Neuronal stem cell (in vitro differentiated cells): ENCODE measurements around the gene CPXM2.

ENCODE experiments used
- DNase-seq: peaks from one replicate; pipeline ENCODE4 v3.0.0-alpha.2; 2013; ENCODE audit warnings: low spot score
- H2AFZ ChIP-seq: one replicate; pipeline ENCODE4 v1.6.1; 2013; ENCODE audit warnings: mild to moderate bottlenecking, low read length, inconsistent platforms
- H2AK5ac ChIP-seq: 2 replicates; pipeline ENCODE4 v1.6.1; 2013; ENCODE audit warnings: low read depth, mild to moderate bottlenecking, inconsistent platforms, low read length, moderate library complexity, mixed read lengths
- H2BK120ac ChIP-seq: 2 replicates; pipeline ENCODE4 v1.6.1; 2013; ENCODE audit warnings: low read depth, mild to moderate bottlenecking, inconsistent platforms, low read length, moderate library complexity, mixed read lengths
- H2BK12ac ChIP-seq: one replicate; pipeline ENCODE4 v1.6.1; 2013; ENCODE audit warnings: low read length, inconsistent platforms
- H2BK15ac ChIP-seq: 2 replicates; pipeline ENCODE4 v1.6.1; 2013; ENCODE audit warnings: mild to moderate bottlenecking, low read length, inconsistent platforms, mixed read lengths
- H2BK5ac ChIP-seq: one replicate; pipeline ENCODE4 v1.6.1; 2013; ENCODE audit warnings: inconsistent platforms, mild to moderate bottlenecking, low read length, moderate library complexity
- H3K14ac ChIP-seq: one replicate; pipeline ENCODE4 v1.6.1; 2013; ENCODE audit warnings: low read length, inconsistent platforms
- H3K18ac ChIP-seq: 2 replicates; pipeline ENCODE4 v1.6.1; 2013; ENCODE audit warnings: low read length, inconsistent platforms
- H3K23ac ChIP-seq: 2 replicates; pipeline ENCODE4 v1.6.1; 2013; ENCODE audit warnings: low read depth, mild to moderate bottlenecking, mixed read lengths, low read length, inconsistent platforms; ENCODE audit not compliant: poor library complexity
- H3K27ac ChIP-seq: replicated peaks from 3 replicates; pipeline ENCODE4 v1.5.1; 2013; ENCODE audit warnings: low read length, inconsistent platforms
- H3K27me3 ChIP-seq, 3 experiments: 2 replicates each; pipeline ENCODE4 v1.6.1; 2013; ENCODE audit warnings: low read length in 3 of 3, mild to moderate bottlenecking in 2 of 3, inconsistent platforms in 1 of 3, low read depth in 1 of 3, mixed read lengths in 1 of 3, moderate library complexity in 1 of 3; ENCODE audit not compliant: control insufficient read depth in 3 of 3, insufficient read depth in 3 of 3
- H3K36me3 ChIP-seq, 2 donors: replicated peaks in 1 of 2; 2 replicates each; pipeline ENCODE4 v1.6.1; 2013; ENCODE audit warnings: low read length in 2 of 2; ENCODE audit not compliant: control insufficient read depth in 2 of 2, insufficient read depth in 2 of 2
- H3K4ac ChIP-seq: 2 replicates; pipeline ENCODE4 v1.6.1; 2013; ENCODE audit warnings: inconsistent platforms, mild to moderate bottlenecking, low read length, moderate library complexity
- H3K4me1 ChIP-seq, 2 donors: 1 replicate in 1 of 2; 2 replicates in 1 of 2; pipeline ENCODE4 v1.6.1; 2013; ENCODE audit warnings: low read length in 2 of 2, low read depth in 1 of 2; ENCODE audit not compliant: control insufficient read depth in 2 of 2, insufficient read depth in 1 of 2
- H3K4me2 ChIP-seq: one replicate; pipeline ENCODE4 v1.6.1; 2013; ENCODE audit warnings: mild to moderate bottlenecking, low read length, inconsistent platforms; ENCODE audit not compliant: insufficient read depth, poor library complexity, severe bottlenecking
- H3K4me3 ChIP-seq, 2 donors: 2 replicates each; pipeline ENCODE4 v1.5.1; 2013; ENCODE audit warnings: low read length in 2 of 2, mild to moderate bottlenecking in 2 of 2, inconsistent platforms in 1 of 2, moderate library complexity in 1 of 2
- H3K79me1 ChIP-seq: one replicate; pipeline ENCODE4 v1.6.1; 2013; ENCODE audit warnings: low read depth, mild to moderate bottlenecking, inconsistent platforms, low read length, moderate library complexity
- H3K9ac ChIP-seq: one replicate; pipeline ENCODE4 v1.6.1; 2013; ENCODE audit warnings: mild to moderate bottlenecking, low read depth, low read length, inconsistent platforms; ENCODE audit not compliant: poor library complexity
- H3K9me3 ChIP-seq, 2 donors: replicated peaks in 1 of 2; 2 replicates each; pipeline versions ENCODE3 to v1.6.1; 2013; ENCODE audit warnings: low read length in 2 of 2, mild to moderate bottlenecking in 2 of 2, inconsistent platforms in 1 of 2, low read depth in 1 of 2, mixed read lengths in 1 of 2, moderate library complexity in 1 of 2; ENCODE audit not compliant: control insufficient read depth in 2 of 2, insufficient read depth in 1 of 2
- H4K8ac ChIP-seq: one replicate; pipeline ENCODE4 v1.6.1; 2013; ENCODE audit warnings: low read depth, mild to moderate bottlenecking, inconsistent platforms, low read length, moderate library complexity
- H4K91ac ChIP-seq: one replicate; pipeline ENCODE4 v1.6.1; 2013; ENCODE audit warnings: low read length, low read depth, mild to moderate bottlenecking, inconsistent platforms; ENCODE audit not compliant: poor library complexity
- WGBS, 2 donors: extraction: QIAGEN DNeasy Blood & Tissue Kit; methylation state at CpG; one replicate each; pipeline ENCODE4 v1.1.7; 2013; ENCODE audit warnings: missing lambda C conversion rate in 2 of 2, mixed read lengths in 1 of 2; ENCODE audit not compliant: insufficient read length in 2 of 2, insufficient replicate concordance in 1 of 2; ENCODE audit errors: extremely low coverage in 2 of 2; 5-methylcytosine and 5-hydroxymethylcytosine counted together

The CPXM2 gene

GRCh38 chr10:123777881-123778280 is 113.7 kb downstream of the CPXM2 start:
- no peak overlapping the region for H2AFZ ChIP-seq
- WGBS, 2 donors = no CpG with 5 or more reads among the region's 3 CpGs

GRCh38 chr10:123774132-123774742 is 117.4 kb downstream of the CPXM2 start:
- H3K36me3 ChIP-seq = no peaks in the 10 kb centered on the region
- H3K23ac ChIP-seq = no peak overlapping the region
- H2AK5ac ChIP-seq = peak overlapping the region; percentile 26
- no peak overlapping the region for H3K14ac ChIP-seq
- no peak overlapping the region for H3K27ac ChIP-seq
- no peak overlapping the region for H2BK120ac ChIP-seq
- H3K79me1 ChIP-seq = no peaks in the 10 kb centered on the region
- no peak overlapping the region for H3K9ac ChIP-seq
- H3K4me1 ChIP-seq = peaks cover 0 to 11% of the 10 kb centered on the region in 2 donors
- peaks cover 0 to 2% of the 10 kb centered on the region in 2 donors for H3K9me3 ChIP-seq
- H3K4me2 ChIP-seq = no peak overlapping the region
- WGBS, 2 donors = 100% methylated on average over 1 of the region's 11 CpGs; no CpG with 5 or more reads in 1 of the 2 donors
- H2BK12ac ChIP-seq = no peak overlapping the region
- H3K18ac ChIP-seq = no peak overlapping the region
- H3K4ac ChIP-seq = no peak overlapping the region
- no peak for DNase-seq
- H4K8ac ChIP-seq = no peak overlapping the region
- no peak overlapping the region for H2BK15ac ChIP-seq
- no peak overlapping the region for H3K4me3 ChIP-seq
- no peak overlapping the region for H2AFZ ChIP-seq
- no peak overlapping the region for H2BK5ac ChIP-seq
- peaks cover 0 to 2% (median 0%) of the 10 kb centered on the region in 3 experiments for H3K27me3 ChIP-seq
- no peak overlapping the region for H4K91ac ChIP-seq

More at GRCh38 chr10:123777881-123778280, 113.7 kb downstream of the CPXM2 start:
- Histone ChIP-seq H3K27ac (no peak overlapping the region), H3K4me1 (peaks cover 0 to 23% of the 10 kb centered on the region in 2 donors), H3K23ac (no peak overlapping the region), H2BK12ac (no peak overlapping the region), H3K4me3 (no peak overlapping the region), H3K9ac (no peak overlapping the region), H3K36me3 (no peaks in the 10 kb centered on the region), H4K91ac (no peak overlapping the region), H4K8ac (no peak overlapping the region), H2AK5ac (no peak overlapping the region), H3K27me3 (peaks cover 0 to 9% (median 0%) of the 10 kb centered on the region in 3 experiments), H3K14ac (no peak overlapping the region), H2BK5ac (no peak overlapping the region), H3K4me2 (no peak overlapping the region), H2BK15ac (no peak overlapping the region), H3K4ac (no peak overlapping the region), H3K79me1 (no peaks in the 10 kb centered on the region), H2BK120ac (no peak overlapping the region), H3K18ac (no peak overlapping the region), H3K9me3 (no peaks in the 10 kb centered on the region)
- DNase-seq = no peak

- no peak overlapping the region for H2BK15ac ChIP-seq
- H2AFZ ChIP-seq = no peak overlapping the region
- no peak overlapping the region for H4K8ac ChIP-seq
- no peak overlapping the region for H2BK12ac ChIP-seq
- H3K4me3 ChIP-seq = no peak overlapping the region
- no CpG with 5 or more reads among the region's 3 CpGs for WGBS, 2 donors
- peaks cover 0 to 6% of the 10 kb centered on the region in 2 donors for H3K4me1 ChIP-seq
- H3K4ac ChIP-seq = no peak overlapping the region
- no peak overlapping the region for H2BK120ac ChIP-seq
- no peaks in the 10 kb centered on the region for H3K36me3 ChIP-seq
- H3K9me3 ChIP-seq = peaks cover 0 to 2% of the 10 kb centered on the region in 2 donors
- no peak overlapping the region for H3K18ac ChIP-seq
- H3K27me3 ChIP-seq = peaks cover 0 to 2% (median 0%) of the 10 kb centered on the region in 3 experiments
- H2AK5ac ChIP-seq = no peak overlapping the region
- H2BK5ac ChIP-seq = no peak overlapping the region
- no peak overlapping the region for H3K14ac ChIP-seq
- no peak overlapping the region for H4K91ac ChIP-seq
- H3K9ac ChIP-seq = no peak overlapping the region
- H3K23ac ChIP-seq = no peak overlapping the region
- DNase-seq = no peak
- H3K79me1 ChIP-seq = no peaks in the 10 kb centered on the region
- no peak overlapping the region for H3K27ac ChIP-seq
- no peak overlapping the region for H3K4me2 ChIP-seq
Measured at GRCh38 chr10:123772645-123773508, 118.7 kb downstream of the CPXM2 start.
